GM18517 (cell line): ENCODE results near the gene PSMD13.

Source experiments
- ATAC-seq: cut with Tn5 transposase; IDR thresholded peaks from one replicate; pipeline ENCODE4 v1.9.1; 2021; ENCODE audit warnings: mild to moderate bottlenecking, moderate library complexity; ENCODE audit not compliant: unreplicated experiment

The PSMD13 gene

GRCh38 chr11:241634-242033 is 4.9 kb downstream of the PSMD13 start:
- ATAC-seq = no peak

GRCh38 chr11:244376-244775 is 7.6 kb downstream of the PSMD13 start:
- no peak for ATAC-seq

GRCh38 chr11:249062-249461 is 12.3 kb downstream of the PSMD13 start:
- no peak for ATAC-seq

GRCh38 chr11:250274-250673 is 13.5 kb downstream of the PSMD13 start:
- ATAC-seq = no peak

GRCh38 chr11:250740-251299 is 14.0 kb downstream of the PSMD13 start:
- no peak for ATAC-seq

- no peak for ATAC-seq
Observed at GRCh38 chr11:251550-251949, 14.8 kb downstream of the PSMD13 start.

GRCh38 chr11:252666-253065 is 15.9 kb downstream of the PSMD13 start:
- no peak for ATAC-seq

- ATAC-seq = no peak
Observed at GRCh38 chr11:253160-253885, 16.5 kb downstream of the PSMD13 start.

GRCh38 chr11:253886-254270 is 17.1 kb downstream of the PSMD13 start:
- no peak for ATAC-seq

GRCh38 chr11:255176-255575 is 18.4 kb downstream of the PSMD13 start:
- no peak for ATAC-seq

GRCh38 chr11:255816-256215 is 19.0 kb downstream of the PSMD13 start:
- ATAC-seq = no peak

- no peak for ATAC-seq
Observed at GRCh38 chr11:256952-257737, 20.4 kb downstream of the PSMD13 start.

- no peak for ATAC-seq
Observed at GRCh38 chr11:257766-258493, 21.2 kb downstream of the PSMD13 start.

- no peak for ATAC-seq
Observed at GRCh38 chr11:259413-259812, 22.6 kb downstream of the PSMD13 start.

GRCh38 chr11:261624-262023 is 24.8 kb downstream of the PSMD13 start:
- no peak for ATAC-seq

GRCh38 chr11:266676-267439 is 30.1 kb downstream of the PSMD13 start:
- ATAC-seq = no peak

- no peak for ATAC-seq
Observed at GRCh38 chr11:267491-267994, 30.8 kb downstream of the PSMD13 start.

GRCh38 chr11:268716-269145 is 32.0 kb downstream of the PSMD13 start:
- ATAC-seq = peak; percentile 50

GRCh38 chr11:269146-269890 is 32.5 kb downstream of the PSMD13 start:
- ATAC-seq = peak; percentile 75
